ENCODE measurements around the gene ELOVL3. TPM values are rescaled to one million over a fixed set of nuclear protein-coding genes. Genes with fewer than 3 reads are reported as not detected.
A peak's percentile ranks its signal among the peaks of the same experiment; 100 is the strongest.

ELOVL3 gene
- total and polyA plus RNA-seq, 2 donors (not counting 3 experiments of a cell fraction or from before 2014, with no cell fraction given): not detected

DNA sequence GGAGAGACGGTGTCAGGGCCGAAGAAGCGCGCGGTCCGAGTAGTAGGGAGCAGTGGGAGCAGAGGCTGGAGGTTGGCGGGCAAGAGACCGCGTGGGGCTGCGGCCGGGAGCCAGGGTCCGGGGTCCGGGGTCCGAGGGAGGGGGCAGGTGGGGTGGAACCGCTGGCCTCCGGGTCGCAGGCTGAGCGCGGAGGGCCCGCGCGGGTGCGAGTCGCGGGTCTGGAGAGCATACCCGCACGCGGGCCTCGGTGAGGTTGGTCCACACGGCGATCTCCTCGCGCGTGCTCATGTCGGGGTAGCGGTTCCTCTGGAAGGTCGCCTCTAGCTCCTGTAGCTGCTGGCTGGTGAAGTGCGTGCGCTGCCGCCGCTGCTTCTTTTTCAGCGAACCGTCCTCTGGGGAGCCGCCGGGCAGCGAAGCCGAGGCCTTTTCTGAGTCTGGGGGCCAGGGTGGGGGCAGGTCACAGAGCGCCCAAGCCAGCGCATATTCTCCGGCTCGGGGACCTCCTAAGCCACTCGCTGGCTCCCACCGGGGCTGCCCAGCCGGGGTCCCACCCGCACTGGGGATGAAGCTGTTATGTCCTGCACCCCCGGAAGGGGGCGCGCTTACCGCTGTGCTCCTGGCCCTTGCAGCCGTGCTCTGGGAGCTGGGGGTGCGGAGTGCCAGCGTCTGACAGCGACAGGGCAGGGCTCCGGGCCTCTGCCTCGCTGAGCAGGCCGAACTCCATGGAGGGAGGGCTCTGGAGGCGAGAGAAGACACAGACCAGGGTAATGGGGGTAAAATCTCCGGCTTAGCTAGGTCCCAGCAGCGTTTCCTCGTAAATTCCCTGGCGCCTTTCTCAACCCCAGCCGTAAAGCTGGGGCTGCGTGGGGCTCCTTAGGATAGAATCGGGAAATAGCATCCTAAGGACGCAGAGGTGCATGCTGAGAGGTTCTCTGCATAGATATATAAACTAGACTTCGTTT, 5.5 kb downstream of the ELOVL3 start:
- TF ChIP-seq, protein P1, sequence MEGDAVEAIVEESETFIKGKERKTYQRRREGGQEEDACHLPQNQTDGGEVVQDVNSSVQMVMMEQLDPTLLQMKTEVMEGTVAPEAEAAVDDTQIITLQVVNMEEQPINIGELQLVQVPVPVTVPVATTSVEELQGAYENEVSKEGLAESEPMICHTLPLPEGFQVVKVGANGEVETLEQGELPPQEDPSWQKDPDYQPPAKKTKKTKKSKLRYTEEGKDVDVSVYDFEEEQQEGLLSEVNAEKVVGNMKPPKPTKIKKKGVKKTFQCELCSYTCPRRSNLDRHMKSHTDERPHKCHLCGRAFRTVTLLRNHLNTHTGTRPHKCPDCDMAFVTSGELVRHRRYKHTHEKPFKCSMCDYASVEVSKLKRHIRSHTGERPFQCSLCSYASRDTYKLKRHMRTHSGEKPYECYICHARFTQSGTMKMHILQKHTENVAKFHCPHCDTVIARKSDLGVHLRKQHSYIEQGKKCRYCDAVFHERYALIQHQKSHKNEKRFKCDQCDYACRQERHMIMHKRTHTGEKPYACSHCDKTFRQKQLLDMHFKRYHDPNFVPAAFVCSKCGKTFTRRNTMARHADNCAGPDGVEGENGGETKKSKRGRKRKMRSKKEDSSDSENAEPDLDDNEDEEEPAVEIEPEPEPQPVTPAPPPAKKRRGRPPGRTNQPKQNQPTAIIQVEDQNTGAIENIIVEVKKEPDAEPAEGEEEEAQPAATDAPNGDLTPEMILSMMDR (IDR thresholded peaks at IDR 0.05; ENCODE audit: extremely low read depth in 1 of 2, insufficient read depth in 1 of 2, low read depth in 1 of 2, low read length in 2 of 2): peak; percentile 88 to 93
- TF ChIP-seq MYC (IDR thresholded peaks at IDR 0.05; ENCODE audit: low read depth, low read length) (no peak), EZH2 (IDR thresholded peaks at IDR 0.05; ENCODE audit: borderline replicate concordance, low read depth, low read length, severe bottlenecking) (peak; percentile 68)
- no peak overlapping the region for H3K27ac ChIP-seq (ENCODE audit: insufficient read depth, low read depth, low read length)
- peaks cover 2% of the 10 kb centered on the region for H3K4me1 ChIP-seq (ENCODE audit: control insufficient read depth, extremely low read depth, insufficient read depth, low read length)
- no peak overlapping the region for H3K4me2 ChIP-seq (ENCODE audit: insufficient read depth, low read length)
- H3K36me3 ChIP-seq (ENCODE audit: control insufficient read depth in 2 of 2, extremely low read depth in 1 of 2, insufficient read depth in 2 of 2, low read length in 2 of 2): no peaks in the 10 kb centered on the region
- H3K79me2 ChIP-seq (ENCODE audit: control insufficient read depth, insufficient read depth, low read length): no peaks in the 10 kb centered on the region
- no peak overlapping the region for H3K4me3 ChIP-seq (replicated peaks in 1 of 3; ENCODE audit: insufficient read depth in 1 of 3, low read depth in 1 of 3, low read length in 3 of 3)
- H3K27me3 ChIP-seq (ENCODE audit: control insufficient read depth in 2 of 2, insufficient read depth in 2 of 2, low read length in 2 of 2): peaks cover 52 to 59% of the 10 kb centered on the region in 2 experiments
- BruUV-seq (replicated peaks): no TSS peak
- intact Hi-C loops (cut with micrococcal nuclease) (loop anchor here (1.0 to 5.0 kb wide), 3 partner anchors 116 to 351 kb away; no protein-coding TSS in a partner anchor), dilution Hi-C loops (cut with MboI; ENCODE audit: extremely low pct_ligation_motif_present, low sequenced_read_pairs) (loop anchor here (25.0 kb wide), 1 partner anchor 131 kb away; no protein-coding TSS in a partner anchor)
- no peak overlapping the region for H3K9ac ChIP-seq (replicated peaks; ENCODE audit: extremely low read depth, insufficient read depth, low read length)
- CTCF ChIA-PET: interaction anchor here (0.5 to 17.3 kb wide), 40 partner anchors 9 to 352 kb away, joined by 3 to 1402 read pairs (median 5); partner anchors contain the start of genes FBXL15, GBF1, NFKB2 and PITX3
- DNase-seq (ENCODE audit: low read depth, low spot score) (peak; percentile 19), FAIRE-seq (peak; percentile 28)
- no peaks in the 10 kb centered on the region for H3K9me1 ChIP-seq (replicated peaks; ENCODE audit: control insufficient read depth, extremely low read depth, insufficient read depth, low read length)
- H2AFZ ChIP-seq (ENCODE audit: low read depth, low read length): no peak overlapping the region
- no peaks in the 10 kb centered on the region for H3K9me3 ChIP-seq (replicated peaks; ENCODE audit: control insufficient read depth, insufficient read depth, low read length)
- POLR2A ChIA-PET: interaction anchor here (0.5 to 1.1 kb wide), 4 partner anchors 10 to 120 kb away, joined by 3 to 4 read pairs (median 4); partner anchors contain the start of genes GBF1 and PITX3
- no peaks in the 10 kb centered on the region for H4K20me1 ChIP-seq (replicated peaks; ENCODE audit: control insufficient read depth, extremely low read depth, insufficient read depth, low read length)
